NB4 (cell line): ENCODE data around the gene XPNPEP1.

Experiments used
- CTCF ChIP-seq: IDR thresholded peaks from one replicate; pipeline ENCODE4 v1.5.1; 2012; ENCODE audit warnings: low read depth, low read length
- MAX ChIP-seq: IDR thresholded peaks from 2 replicates; pipeline ENCODE4 v1.6.1; 2011; ENCODE audit warnings: low read depth, low read length
- MYC ChIP-seq: IDR thresholded peaks from 2 replicates; pipeline ENCODE4 v1.6.1; 2011; ENCODE audit warnings: low read depth, low read length
- POLR2A ChIP-seq: IDR thresholded peaks from 2 replicates; pipeline ENCODE4 v1.6.1; 2011; ENCODE audit warnings: mild to moderate bottlenecking; ENCODE audit not compliant: insufficient read length; ENCODE audit errors: extremely low read depth

- peak; percentile 87 for TF ChIP-seq CTCF
- TF ChIP-seq MAX = no peak
- no peak for TF ChIP-seq POLR2A
- no peak for TF ChIP-seq MYC
Observed at GRCh38 chr10:109956454-109957091, 33.3 kb upstream of the XPNPEP1 start.
